Epithelial cell of umbilical artery (primary cell): ENCODE results near the gene KLHDC2. TPM values are rescaled to one million over a fixed set of nuclear protein-coding genes. Genes with fewer than 3 reads are reported as not detected.

Source experiments
- total RNA-seq: library from RNA; depleted of rRNA; stranded (reverse); fragments of >200 nt; gene quantifications from 2 replicates; pipeline ENCODE4 v1.2.3, GENCODE V29; 2014

KLHDC2 gene, protein sequence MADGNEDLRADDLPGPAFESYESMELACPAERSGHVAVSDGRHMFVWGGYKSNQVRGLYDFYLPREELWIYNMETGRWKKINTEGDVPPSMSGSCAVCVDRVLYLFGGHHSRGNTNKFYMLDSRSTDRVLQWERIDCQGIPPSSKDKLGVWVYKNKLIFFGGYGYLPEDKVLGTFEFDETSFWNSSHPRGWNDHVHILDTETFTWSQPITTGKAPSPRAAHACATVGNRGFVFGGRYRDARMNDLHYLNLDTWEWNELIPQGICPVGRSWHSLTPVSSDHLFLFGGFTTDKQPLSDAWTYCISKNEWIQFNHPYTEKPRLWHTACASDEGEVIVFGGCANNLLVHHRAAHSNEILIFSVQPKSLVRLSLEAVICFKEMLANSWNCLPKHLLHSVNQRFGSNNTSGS
- 43.3 and 52.9 TPM in 2 replicates for total RNA-seq

DNA sequence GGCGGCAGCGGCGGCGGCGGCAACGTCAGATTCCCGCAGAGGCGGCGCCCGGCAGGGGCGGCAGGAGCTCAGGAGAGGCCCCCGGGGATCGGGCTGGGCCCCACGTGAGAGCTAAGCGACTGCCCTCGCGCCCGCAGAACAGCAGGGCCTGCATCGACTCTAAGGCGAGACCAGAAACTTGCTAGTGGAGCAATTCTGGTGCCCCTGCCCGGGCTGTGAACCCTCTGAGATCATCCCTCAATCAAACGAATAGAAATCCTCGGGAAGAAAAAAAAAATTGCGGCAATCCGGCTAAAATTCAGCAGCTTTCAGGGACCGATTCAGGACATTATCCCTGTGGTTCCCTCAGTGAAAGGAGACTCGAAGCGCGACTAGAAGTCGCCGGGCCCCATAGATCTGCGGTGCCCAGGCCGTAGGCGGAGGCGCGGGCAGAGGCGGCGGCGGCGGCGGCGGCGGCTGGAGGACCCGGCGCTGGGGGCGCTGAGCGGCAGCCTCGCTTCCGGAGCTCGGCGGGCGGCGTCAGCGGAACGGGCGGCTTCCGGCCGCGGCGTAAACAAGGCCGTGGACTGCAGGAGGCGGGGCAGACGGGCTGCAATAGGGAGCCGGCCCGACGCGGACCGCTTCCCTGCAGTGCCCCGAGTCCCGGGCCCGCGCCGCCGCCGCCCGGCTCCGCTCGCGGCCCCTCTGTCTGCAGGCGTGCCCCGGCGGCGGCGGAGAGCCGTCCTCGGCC, at the start of gene KLHDC2:
KLHDC2 (plus strand) TSS at position 583 of the 730 bp plus-strand sequence. CDS start 316 bp downstream, outside the sequence.

Other genes starting within 250 kb of the KLHDC2 start
- 1,049 and 4,560 TPM in 2 replicates for gene RPS29, start 181.8 kb upstream of the KLHDC2 start, total RNA-seq
- gene LRR1, start 169.2 kb upstream of the KLHDC2 start, total RNA-seq, result 34.4 and 41.3 TPM in 2 replicates
- 287 and 298 TPM in 2 replicates for gene RPL36AL, start 147.5 kb upstream of the KLHDC2 start, total RNA-seq
- 107 and 125 TPM in 2 replicates for gene MGAT2, start 147.4 kb upstream of the KLHDC2 start, total RNA-seq
- 11.2 and 13.6 TPM in 2 replicates for gene DNAAF2, start 132.9 kb upstream of the KLHDC2 start, total RNA-seq
- 14.9 and 16.6 TPM in 2 replicates for gene POLE2, start 79.9 kb upstream of the KLHDC2 start, total RNA-seq
- 1.1 and 2.6 TPM in 2 replicates for gene KLHDC1, start 75.0 kb upstream of the KLHDC2 start, total RNA-seq
- gene NEMF, start 84.6 kb downstream of the KLHDC2 start, total RNA-seq, result 51.0 and 60.2 TPM in 2 replicates
- 82.5 and 93.2 TPM in 2 replicates for gene ARF6, start 124.9 kb downstream of the KLHDC2 start, total RNA-seq